ENCODE results near the gene STX3.

The STX3 gene

GRCh38 chr11:59829358-59829757 lies 74.2 kb downstream of the STX3 start:
- H3K4me2 ChIP-seq (ENCODE audit: low read length): no peak overlapping the region
- H3K9me3 ChIP-seq (ENCODE audit: control insufficient read depth, insufficient read depth, low read length): no peaks in the 10 kb centered on the region
- no peaks in the 10 kb centered on the region for H3K9me2 ChIP-seq (replicated peaks; ENCODE audit: control insufficient read depth, low read length)
- no peak for TF ChIP-seq EZH2phosphoT487 (IDR thresholded peaks at IDR 0.05; ENCODE audit: borderline replicate concordance, low read length)
- TF ChIP-seq CTCF (IDR thresholded peaks at IDR 0.05; ENCODE audit: low read depth, low read length, poor library complexity, severe bottlenecking): no peak
- no peaks in the 10 kb centered on the region for H3K79me2 ChIP-seq (ENCODE audit: control insufficient read depth, low read length)
- H3K4me1 ChIP-seq (ENCODE audit: control insufficient read depth, low read length): no peaks in the 10 kb centered on the region
- no peaks in the 10 kb centered on the region for H3F3A ChIP-seq (ENCODE audit: control insufficient read depth, insufficient read depth)
- no peak overlapping the region for H3K4me3 ChIP-seq (ENCODE audit: low read length)
- no peaks in the 10 kb centered on the region for H3K27me3 ChIP-seq (ENCODE audit: control insufficient read depth, low read length)
- no peaks in the 10 kb centered on the region for H3K36me3 ChIP-seq (ENCODE audit: control insufficient read depth, low read length)
- H4K20me1 ChIP-seq (ENCODE audit: control insufficient read depth, insufficient read depth, low read depth, low read length): no peaks in the 10 kb centered on the region
- no peak overlapping the region for H3K27ac ChIP-seq (ENCODE audit: low read depth, low read length)

GRCh38 chr11:59833602-59834001 lies 78.4 kb downstream of the STX3 start:
- Histone ChIP-seq H4K20me1 (ENCODE audit: control insufficient read depth, insufficient read depth, low read depth, low read length) (no peaks in the 10 kb centered on the region), H3K9me2 (replicated peaks; ENCODE audit: control insufficient read depth, low read length) (no peaks in the 10 kb centered on the region), H3K27me3 (ENCODE audit: control insufficient read depth, low read length) (no peaks in the 10 kb centered on the region), H3K9me3 (ENCODE audit: control insufficient read depth, insufficient read depth, low read length) (no peaks in the 10 kb centered on the region), H3F3A (ENCODE audit: control insufficient read depth, insufficient read depth) (no peaks in the 10 kb centered on the region), H3K79me2 (ENCODE audit: control insufficient read depth, low read length) (no peaks in the 10 kb centered on the region), H3K4me3 (ENCODE audit: low read length) (no peak overlapping the region), H3K4me2 (ENCODE audit: low read length) (no peak overlapping the region), H3K4me1 (ENCODE audit: control insufficient read depth, low read length) (no peaks in the 10 kb centered on the region), H3K27ac (ENCODE audit: low read depth, low read length) (no peak overlapping the region), H3K36me3 (ENCODE audit: control insufficient read depth, low read length) (no peaks in the 10 kb centered on the region)
- TF ChIP-seq CTCF (IDR thresholded peaks at IDR 0.05; ENCODE audit: low read depth, low read length, poor library complexity, severe bottlenecking) (no peak), EZH2phosphoT487 (IDR thresholded peaks at IDR 0.05; ENCODE audit: borderline replicate concordance, low read length) (no peak)

GRCh38 chr11:59839615-59840014 lies 84.4 kb downstream of the STX3 start:
- Histone ChIP-seq H3K4me1 (ENCODE audit: control insufficient read depth, low read length) (no peaks in the 10 kb centered on the region), H3K79me2 (ENCODE audit: control insufficient read depth, low read length) (no peaks in the 10 kb centered on the region), H3K9me2 (replicated peaks; ENCODE audit: control insufficient read depth, low read length) (no peaks in the 10 kb centered on the region), H4K20me1 (ENCODE audit: control insufficient read depth, insufficient read depth, low read depth, low read length) (no peaks in the 10 kb centered on the region), H3K36me3 (ENCODE audit: control insufficient read depth, low read length) (no peaks in the 10 kb centered on the region), H3K27me3 (ENCODE audit: control insufficient read depth, low read length) (no peaks in the 10 kb centered on the region), H3F3A (ENCODE audit: control insufficient read depth, insufficient read depth) (no peaks in the 10 kb centered on the region), H3K4me3 (ENCODE audit: low read length) (no peak overlapping the region), H3K4me2 (ENCODE audit: low read length) (no peak overlapping the region), H3K9me3 (ENCODE audit: control insufficient read depth, insufficient read depth, low read length) (no peaks in the 10 kb centered on the region), H3K27ac (ENCODE audit: low read depth, low read length) (no peak overlapping the region)
- TF ChIP-seq CTCF (IDR thresholded peaks at IDR 0.05; ENCODE audit: low read depth, low read length, poor library complexity, severe bottlenecking) (no peak), EZH2phosphoT487 (IDR thresholded peaks at IDR 0.05; ENCODE audit: borderline replicate concordance, low read length) (no peak)

- Histone ChIP-seq H3K9me2 (replicated peaks; ENCODE audit: control insufficient read depth, low read length) (no peaks in the 10 kb centered on the region), H3K27me3 (ENCODE audit: control insufficient read depth, low read length) (no peaks in the 10 kb centered on the region), H3K4me1 (ENCODE audit: control insufficient read depth, low read length) (no peaks in the 10 kb centered on the region), H3K4me3 (ENCODE audit: low read length) (no peak overlapping the region), H3F3A (ENCODE audit: control insufficient read depth, insufficient read depth) (no peaks in the 10 kb centered on the region), H3K36me3 (ENCODE audit: control insufficient read depth, low read length) (no peaks in the 10 kb centered on the region), H3K27ac (ENCODE audit: low read depth, low read length) (no peak overlapping the region), H3K4me2 (ENCODE audit: low read length) (no peak overlapping the region), H3K79me2 (ENCODE audit: control insufficient read depth, low read length) (no peaks in the 10 kb centered on the region), H4K20me1 (ENCODE audit: control insufficient read depth, insufficient read depth, low read depth, low read length) (no peaks in the 10 kb centered on the region), H3K9me3 (ENCODE audit: control insufficient read depth, insufficient read depth, low read length) (no peaks in the 10 kb centered on the region)
- TF ChIP-seq EZH2phosphoT487 (IDR thresholded peaks at IDR 0.05; ENCODE audit: borderline replicate concordance, low read length): no peak
- no peak for TF ChIP-seq CTCF (IDR thresholded peaks at IDR 0.05; ENCODE audit: low read depth, low read length, poor library complexity, severe bottlenecking)
Observed at GRCh38 chr11:59841514-59841913, 86.3 kb downstream of the STX3 start.
